GM12872 (cell line): ENCODE measurements around the gene BTBD7.

Source experiments
- TF ChIP-seq, protein P1 (sequence below): IDR thresholded peaks from 3 replicates; pipeline ENCODE4 v1.5.1; 2011; ENCODE audit warnings: low read depth, mild to moderate bottlenecking, low read length, moderate library complexity; ENCODE audit not compliant: insufficient read depth

BTBD7 gene

GRCh38 chr14:93232159-93232558 is 100.7 kb downstream of the BTBD7 start:
- TF ChIP-seq, protein P1, sequence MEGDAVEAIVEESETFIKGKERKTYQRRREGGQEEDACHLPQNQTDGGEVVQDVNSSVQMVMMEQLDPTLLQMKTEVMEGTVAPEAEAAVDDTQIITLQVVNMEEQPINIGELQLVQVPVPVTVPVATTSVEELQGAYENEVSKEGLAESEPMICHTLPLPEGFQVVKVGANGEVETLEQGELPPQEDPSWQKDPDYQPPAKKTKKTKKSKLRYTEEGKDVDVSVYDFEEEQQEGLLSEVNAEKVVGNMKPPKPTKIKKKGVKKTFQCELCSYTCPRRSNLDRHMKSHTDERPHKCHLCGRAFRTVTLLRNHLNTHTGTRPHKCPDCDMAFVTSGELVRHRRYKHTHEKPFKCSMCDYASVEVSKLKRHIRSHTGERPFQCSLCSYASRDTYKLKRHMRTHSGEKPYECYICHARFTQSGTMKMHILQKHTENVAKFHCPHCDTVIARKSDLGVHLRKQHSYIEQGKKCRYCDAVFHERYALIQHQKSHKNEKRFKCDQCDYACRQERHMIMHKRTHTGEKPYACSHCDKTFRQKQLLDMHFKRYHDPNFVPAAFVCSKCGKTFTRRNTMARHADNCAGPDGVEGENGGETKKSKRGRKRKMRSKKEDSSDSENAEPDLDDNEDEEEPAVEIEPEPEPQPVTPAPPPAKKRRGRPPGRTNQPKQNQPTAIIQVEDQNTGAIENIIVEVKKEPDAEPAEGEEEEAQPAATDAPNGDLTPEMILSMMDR = no peak

DNA sequence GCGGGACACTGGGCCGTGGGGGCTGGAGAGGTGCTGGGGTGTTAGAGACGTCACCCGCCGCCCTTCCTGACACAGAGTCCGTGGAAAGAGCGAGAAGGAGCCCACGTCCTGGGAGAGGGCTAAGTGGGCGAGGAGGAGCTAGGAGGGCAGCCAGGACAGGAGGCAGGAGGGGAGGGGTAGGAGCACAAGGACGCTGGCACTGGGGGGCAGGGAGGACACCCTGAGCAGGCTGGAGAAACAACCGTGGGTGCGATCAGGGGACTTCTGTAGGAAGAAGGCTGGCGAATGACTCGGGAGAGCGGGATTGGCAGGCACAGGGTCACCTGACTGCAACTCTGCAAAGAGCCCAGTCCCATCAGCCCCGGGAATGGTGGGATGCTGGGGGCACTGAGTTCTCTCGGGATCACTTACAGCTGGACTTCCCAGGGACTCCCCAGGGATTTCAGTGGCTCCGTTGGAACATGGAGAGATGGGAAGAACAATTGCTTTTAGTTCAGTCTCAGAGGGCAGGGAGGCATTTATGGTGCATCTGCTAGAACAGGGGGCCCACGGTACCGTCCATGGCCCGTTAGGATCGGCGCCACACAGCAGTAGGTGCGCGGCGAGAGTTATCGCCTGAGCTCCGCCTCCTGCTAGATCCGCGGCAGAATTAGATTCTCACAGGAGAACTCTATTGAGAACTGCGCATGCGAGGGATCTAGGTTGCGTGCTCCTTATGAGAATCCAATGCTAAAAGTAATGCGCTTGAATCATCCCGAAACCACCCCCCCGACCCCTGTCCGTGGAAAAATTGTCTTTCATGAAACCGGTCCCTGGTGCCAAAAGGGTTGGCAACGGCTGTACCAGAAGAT is 101.5 kb downstream of the BTBD7 start:
- TF ChIP-seq, protein P1 = no peak

GRCh38 chr14:93230539-93230938 is 102.3 kb downstream of the BTBD7 start:
- TF ChIP-seq, protein P1 = no peak

DNA sequence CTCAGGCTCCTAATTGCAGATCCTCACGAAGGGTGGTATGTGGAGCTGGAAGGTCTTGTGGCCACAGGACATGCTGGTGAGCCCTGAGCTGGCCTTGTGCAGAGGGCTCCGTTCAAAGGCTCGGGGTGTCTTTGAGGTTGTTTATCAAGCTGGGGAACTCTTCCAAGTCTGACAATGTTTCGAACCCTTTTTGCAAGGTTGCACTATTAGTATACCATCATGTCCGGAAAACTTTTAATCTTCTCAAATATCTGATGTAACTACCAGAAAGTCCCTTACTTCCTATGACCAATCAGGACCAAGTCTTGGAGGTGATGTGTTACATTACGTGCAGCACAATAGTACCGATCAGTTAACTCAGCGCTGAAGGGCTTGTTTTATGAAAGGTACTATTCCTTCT is 104.3 kb downstream of the BTBD7 start:
- TF ChIP-seq, protein P1 = no peak

- TF ChIP-seq, protein P1 = no peak
Measured at GRCh38 chr14:93223565-93223964, 109.3 kb downstream of the BTBD7 start.

- TF ChIP-seq, protein P1 = no peak
Measured at GRCh38 chr14:93220509-93220908, 112.3 kb downstream of the BTBD7 start.

GRCh38 chr14:93219103-93219726 is 113.6 kb downstream of the BTBD7 start:
- TF ChIP-seq, protein P1 = peak; percentile 78
